GM12878 (cell line): Measurements from ENCODE around the gene ABHD1. TPM values are rescaled to one million over a fixed set of nuclear protein-coding genes. Genes with fewer than 3 reads are reported as not detected.

ENCODE experiments used
- ATAC-seq: fragments of 200-7000 bp; cut with Tn5 transposase; 3 replicates; pipeline ENCODE4 v1.9.1; 2020; ENCODE audit warnings: mild to moderate bottlenecking, moderate library complexity
- BruUV-seq: library from RNA; stranded (reverse); fragments of 400-500 nt; replicated peaks from 2 replicates; lab custom pipeline; 2021; lab: Mats Ljungman, UMichigan
- CTCF ChIA-PET: fragments of 300-600 bp; sonication (Branson Sonifier 250); formaldehyde crosslinking; extraction: SDS; loops from one replicate; lab custom pipeline; 2021; ENCODE audit warnings: inconsistent platforms; lab: Yijun Ruan, JAX
- POLR2A ChIA-PET: fragments of 350-600 bp; formaldehyde crosslinking; extraction: SDS; loops from one replicate; lab custom pipeline; 2021; ENCODE audit warnings: inconsistent platforms; lab: Charles Lee
- RAD21 ChIA-PET: fragments of 300-600 bp; sonication (Branson Sonifier 250); formaldehyde crosslinking; loops from one replicate; lab custom pipeline; 2023; ENCODE audit warnings: antibody characterized with exemption; ENCODE audit not compliant: unreplicated experiment; lab: Charles Lee
- SMC1A ChIA-PET: fragments of 300-600 bp; sonication (Branson Sonifier 250); formaldehyde crosslinking; loops from one replicate; lab custom pipeline; 2023; ENCODE audit not compliant: unreplicated experiment, uncharacterized antibody; lab: Charles Lee
- DNase-seq: peaks from one replicate; pipeline ENCODE4 v3.0.0-alpha.2; 2011; ENCODE audit warnings: low read depth, low spot score
- FAIRE-seq: peaks from 3 replicates; lab custom pipeline; 2011; peaks lifted over from hg19 to GRCh38; lab: Jason Lieb, UNC
- H2AFZ ChIP-seq: 2 replicates; pipeline ENCODE4 v1.6.0; 2011; ENCODE audit warnings: low read depth, low read length, control low read depth; ENCODE audit not compliant: control insufficient read depth
- H3K27ac ChIP-seq: 2 replicates; pipeline ENCODE4 v1.5.1; 2011; ENCODE audit warnings: control low read depth; ENCODE audit not compliant: control insufficient read depth, insufficient read depth
- H3K27me3 ChIP-seq, 2 experiments: replicated peaks in 1 of 2; 2 replicates each; pipeline versions ENCODE4 v1.6.0 to v1.6.1; 2011; ENCODE audit warnings: low read length in 1 of 2; ENCODE audit not compliant: control insufficient read depth in 2 of 2, insufficient read depth in 2 of 2
- H3K36me3 ChIP-seq, 2 experiments: 2 replicates each; pipeline ENCODE4 v1.5.1; 2011; ENCODE audit warnings: low read length in 1 of 2; ENCODE audit not compliant: control insufficient read depth in 2 of 2, insufficient read depth in 2 of 2
- H3K4me1 ChIP-seq: 2 replicates; pipeline ENCODE4 v1.6.1; 2011; ENCODE audit warnings: mild to moderate bottlenecking, low read length, moderate library complexity, mixed read lengths; ENCODE audit not compliant: control insufficient read depth, insufficient read depth
- H3K4me2 ChIP-seq: 2 replicates; pipeline ENCODE4 v1.6.0; 2011; ENCODE audit warnings: control low read depth; ENCODE audit not compliant: control insufficient read depth, insufficient read depth
- H3K4me3 ChIP-seq: fragments of 200-600 bp; sonication (generic); 2 replicates; pipeline ENCODE4 v1.5.1; 2016
- H3K79me2 ChIP-seq: 2 replicates; pipeline ENCODE4 v1.6.0; 2011; ENCODE audit warnings: low read length; ENCODE audit not compliant: control insufficient read depth, insufficient read depth
- H3K9ac ChIP-seq: 2 replicates; pipeline ENCODE4 v1.8.0; 2011; ENCODE audit warnings: low read length, control low read depth, mixed read lengths; ENCODE audit not compliant: control insufficient read depth, insufficient read depth
- H3K9me3 ChIP-seq: replicated peaks from 3 replicates; pipeline ENCODE4 v1.5.1; 2011; ENCODE audit warnings: mild to moderate bottlenecking, low read length; ENCODE audit not compliant: control insufficient read depth, insufficient read depth
- H4K20me1 ChIP-seq: 2 replicates; pipeline ENCODE4 v1.6.0; 2011; ENCODE audit not compliant: control insufficient read depth, insufficient read depth
- BACH1 ChIP-seq: fragments of 450-650 bp; IDR thresholded peaks from 2 replicates; pipeline ENCODE4 v1.6.1; 2017; ENCODE audit warnings: mild to moderate bottlenecking, borderline replicate concordance
- BCLAF1 ChIP-seq: fragments of 450-650 bp; IDR thresholded peaks from 2 replicates; pipeline ENCODE4 v1.6.1; 2017; ENCODE audit warnings: antibody characterized with exemption, mild to moderate bottlenecking, moderate library complexity
- E2F8 ChIP-seq: fragments of 450-650 bp; IDR thresholded peaks from 2 replicates; pipeline ENCODE4 v1.6.1; 2018; ENCODE audit warnings: mild to moderate bottlenecking, low read depth, moderate library complexity; ENCODE audit not compliant: partially characterized antibody
- REST ChIP-seq: IDR thresholded peaks from 2 replicates; pipeline ENCODE4 v1.6.1; 2012; ENCODE audit warnings: mild to moderate bottlenecking, low read depth, low read length
- SIX5 ChIP-seq: IDR thresholded peaks from 2 replicates; pipeline ENCODE4 v1.6.1; 2011; ENCODE audit warnings: mild to moderate bottlenecking, low read depth, low read length, moderate library complexity; ENCODE audit not compliant: severe bottlenecking
- ZNF622 ChIP-seq: fragments of 450-650 bp; IDR thresholded peaks from 2 replicates; pipeline ENCODE4 v1.6.1; 2017; ENCODE audit warnings: mild to moderate bottlenecking, inconsistent platforms
- WGBS: methylation state at CpG from one replicate; pipeline ENCODE4 v1.1.6; 2016; ENCODE audit warnings: low lambda C conversion rate; ENCODE audit not compliant: insufficient replicate concordance, insufficient coverage; ENCODE audit errors: missing lambda C conversion rate; 5-methylcytosine and 5-hydroxymethylcytosine counted together
- in situ Hi-C: fragments of 300-500 bp; cut with MboI; formaldehyde crosslinking; loops from 9 replicates; pipeline ENCODE4 v1.14.3; 2018; ENCODE audit warnings: mixed read lengths
- intact Hi-C: fragments of 100-400 bp; cut with micrococcal nuclease; formaldehyde crosslinking; loops from one replicate; pipeline ENCODE4 v1.14.2; 2022; ENCODE audit not compliant: unreplicated experiment
- polyA plus RNA-seq, 11 experiments: library from polyadenylated mRNA; depleted of rRNA in 4 of 11; unstranded in 6 of 11; stranded (reverse) in 5 of 11; fragments of >200 nt; fragmentation: Nextera tagmentation in 4 of 11; fragmentation: Illumina TruSeq in 1 of 11; extraction: Ambion mirVana in 4 of 11; extraction: Trizol in 1 of 11; gene quantifications; 1 replicate in 1 of 11; 2 replicates in 10 of 11; pipeline versions ENCODE4 v1.2.1 to v1.2.3, GENCODE V29; 2011 to 2016; ENCODE audit warnings: inconsistent platforms in 2 of 11, missing spikeins in 2 of 11, low read depth in 1 of 11
- total RNA-seq, 4 experiments: library from RNA; depleted of rRNA in 3 of 4; stranded (reverse); fragments of >200 nt in 3 of 4; fragmentation: Illumina TruSeq in 1 of 4; extraction: Trizol in 1 of 4; gene quantifications; 2 replicates each; pipeline versions ENCODE4 v1.2.1 to v1.2.3, GENCODE V29; 2013 to 2021

ABHD1 gene
- total and polyA plus RNA-seq, 10 of the 15 experiments (the other 5 are each of a cell fraction or from before 2014, with no cell fraction given) = 0.04 to 0.35 (median 0.17) TPM; not detected in 2

GRCh38 chr2:27174638-27175037 is 51.0 kb downstream of the ABHD1 start:
- no peaks in the 10 kb centered on the region; a peak in 1 of 4 replicates for H3K27me3 ChIP-seq
- peaks cover 15% of the 10 kb centered on the region for H3K4me1 ChIP-seq
- ChIA-PET SMC1A (interaction anchor here (0.6 to 1.5 kb wide), 3 partner anchors 17 to 393 kb away, joined by 3 to 4 read pairs (median 3); no protein-coding TSS in a partner anchor), CTCF (interaction anchor here (0.7 to 1.5 kb wide), 4 partner anchors 13 to 124 kb away, joined by 3 to 8 read pairs (median 3); no protein-coding TSS in a partner anchor), RAD21 (no interaction called here), POLR2A (no interaction called here)
- no peak for DNase-seq
- H3K4me3 ChIP-seq = no peak overlapping the region
- BruUV-seq = no TSS peak
- no peak overlapping the region for H2AFZ ChIP-seq
- intact Hi-C loops (loop anchor here (10.0 kb wide), 1 partner anchor 110 kb away; the partner anchor contains the start of gene TRIM54), in situ Hi-C loops (no loop called here)
- TF ChIP-seq BCLAF1 = no peak
- H3K27ac ChIP-seq = no peak overlapping the region
- no peaks in the 10 kb centered on the region for H4K20me1 ChIP-seq
- H3K36me3 ChIP-seq = no peaks in the 10 kb centered on the region
- H3K9me3 ChIP-seq = no peaks in the 10 kb centered on the region
- FAIRE-seq = no peak
- no peaks in the 10 kb centered on the region for H3K79me2 ChIP-seq
- ATAC-seq = peak; percentile 46; the same call in 2 of the 3 replicates
- no peak overlapping the region for H3K4me2 ChIP-seq
- no peak overlapping the region for H3K9ac ChIP-seq
- WGBS = 9% methylated on average over 6 of the region's 6 CpGs

GRCh38 chr2:27175330-27175729 is 51.7 kb downstream of the ABHD1 start:
- Histone ChIP-seq H3K4me1 (peaks cover 8% of the 10 kb centered on the region), H3K79me2 (no peaks in the 10 kb centered on the region), H3K4me3 (no peak overlapping the region), H3K27ac (no peak overlapping the region), H3K9me3 (no peaks in the 10 kb centered on the region), H4K20me1 (no peaks in the 10 kb centered on the region), H3K4me2 (no peak overlapping the region), H3K36me3 (no peaks in the 10 kb centered on the region), H3K27me3 (no peaks in the 10 kb centered on the region; a peak in 1 of 4 replicates), H3K9ac (no peak overlapping the region), H2AFZ (no peak overlapping the region)
- no peak for DNase-seq
- WGBS = 41% methylated on average over 8 of the region's 8 CpGs
- FAIRE-seq = no peak
- CTCF ChIA-PET = interaction anchor here (0.7 to 1.1 kb wide), 4 partner anchors 11 to 127 kb away, joined by 3 to 8 read pairs (median 4); no protein-coding TSS in a partner anchor
- POLR2A ChIA-PET = no interaction called here
- RAD21 ChIA-PET = no interaction called here
- in situ Hi-C loops = no loop called here
- SMC1A ChIA-PET = interaction anchor here (1.0 to 1.5 kb wide), 3 partner anchors 9 to 80 kb away, joined by 3 to 4 read pairs (median 3); no protein-coding TSS in a partner anchor
- no peak for ATAC-seq
- no TSS peak for BruUV-seq
- intact Hi-C loops = loop anchor here (10.0 kb wide), 1 partner anchor 109 kb away; the partner anchor contains the start of gene TRIM54
- no peak for TF ChIP-seq BACH1
- TF ChIP-seq REST = no peak
- TF ChIP-seq SIX5 = no peak
- no peak for TF ChIP-seq E2F8
- TF ChIP-seq ZNF622 = no peak
